DOHH2 (cell line): ENCODE results near the gene SOWAHA.

Experiments used
- CTCF ChIP-seq: fragments of 200-600 bp; sonication (generic); IDR thresholded peaks from one replicate; pipeline ENCODE4 v1.5.1; 2014; ENCODE audit warnings: antibody characterized with exemption, mild to moderate bottlenecking, low read depth, low read length; ENCODE audit not compliant: poor library complexity, severe bottlenecking
- EZH2phosphoT487 ChIP-seq: fragments of 200-600 bp; sonication (generic); IDR thresholded peaks from 2 replicates; pipeline ENCODE4 v1.6.1; 2017; ENCODE audit warnings: borderline replicate concordance, mild to moderate bottlenecking, antibody characterized with exemption, low read length, moderate library complexity, mixed read lengths

- TF ChIP-seq CTCF (no peak), EZH2phosphoT487 (no peak)
These were observed 19.5 kb downstream of the SOWAHA start for GRCh38 chr5:132832612-132833011.
